K562 (cell line): ENCODE results near the gene PYGO2. TPM values are rescaled to one million over a fixed set of nuclear protein-coding genes. Genes with fewer than 3 reads are reported as not detected.
A peak's percentile ranks its signal among the peaks of the same experiment; 100 is the strongest.

Source experiments
- ASH1L ChIP-seq: fragments of 450-650 bp; IDR thresholded peaks from 2 replicates; pipeline ENCODE4 v1.6.1; 2018; ENCODE audit warnings: borderline replicate concordance, mild to moderate bottlenecking, low read depth; ENCODE audit not compliant: partially characterized antibody
- GTF2E2 ChIP-seq: fragments of 200-800 bp; sonication (Bioruptor generic); IDR thresholded peaks from 2 replicates; pipeline ENCODE4 v1.6.1; 2016; ENCODE audit warnings: missing genetic modification characterization, missing compliant biosample characterization
- HMGN3 ChIP-seq: IDR thresholded peaks from 2 replicates; pipeline ENCODE4 v1.6.1; 2011; ENCODE audit warnings: borderline replicate concordance, low read depth, mild to moderate bottlenecking, mixed read lengths, low read length; ENCODE audit not compliant: insufficient read length; ENCODE audit errors: extremely low read depth
- LEF1 ChIP-seq: fragments of 450-650 bp; IDR thresholded peaks from 2 replicates; pipeline ENCODE4 v1.6.1; 2016; ENCODE audit warnings: mild to moderate bottlenecking
- MTA3 ChIP-seq: fragments of 450-650 bp; formaldehyde crosslinking; IDR thresholded peaks from 2 replicates; pipeline ENCODE4 v1.6.1; 2017; ENCODE audit warnings: mild to moderate bottlenecking, borderline replicate concordance
- NCOR1 ChIP-seq: fragments of 450-650 bp; IDR thresholded peaks from 2 replicates; pipeline ENCODE4 v1.6.1; 2016; ENCODE audit warnings: mild to moderate bottlenecking, moderate library complexity
- NUFIP1 ChIP-seq: fragments of 450-650 bp; IDR thresholded peaks from 2 replicates; pipeline ENCODE4 v1.6.1; 2018; ENCODE audit not compliant: partially characterized antibody
- PATZ1 ChIP-seq: fragments of 250-450 bp; sonication (Bioruptor Pico); IDR thresholded peaks from 2 replicates; pipeline ENCODE4 v1.5.0; 2020; ENCODE audit warnings: mild to moderate bottlenecking, borderline replicate concordance
- PRMT5 ChIP-seq: sonication (generic); formaldehyde crosslinking; IDR thresholded peaks from 2 replicates; pipeline ENCODE4 v1.5.0; 2020; ENCODE audit warnings: missing genetic modification reagents
- RFX1 ChIP-seq: fragments of 450-650 bp; IDR thresholded peaks from 2 replicates; pipeline ENCODE4 v1.6.1; 2016; ENCODE audit warnings: mild to moderate bottlenecking, moderate library complexity
- SAFB ChIP-seq: fragments of 200-400 bp; formaldehyde crosslinking; IDR thresholded peaks from 2 replicates; pipeline ENCODE4 v1.6.1; 2017; ENCODE audit warnings: low read depth, low read length, borderline replicate concordance
- SRSF1 ChIP-seq: fragments of 200-400 bp; formaldehyde crosslinking; IDR thresholded peaks from 2 replicates; pipeline ENCODE4 v1.6.1; 2017; ENCODE audit warnings: mild to moderate bottlenecking, low read depth, low read length, moderate library complexity
- ZFP1 ChIP-seq: fragments of 450-650 bp; formaldehyde crosslinking; IDR thresholded peaks from 2 replicates; pipeline ENCODE4 v1.4.0; 2020; ENCODE audit warnings: mild to moderate bottlenecking, mixed read lengths
- polyA plus RNA-seq, 8 experiments: library from polyadenylated mRNA; depleted of rRNA in 4 of 8; stranded (reverse) in 5 of 8; unstranded in 3 of 8; fragments of >200 nt; fragmentation: Nextera tagmentation in 2 of 8; fragmentation: Illumina TruSeq in 1 of 8; extraction: Ambion mirVana in 2 of 8; extraction: Trizol in 1 of 8; gene quantifications; 2 replicates each; pipeline versions ENCODE4 v1.2.1 to v1.2.3, GENCODE V29; 2011 to 2014; ENCODE audit warnings: inconsistent platforms in 1 of 8, missing spikeins in 1 of 8
- total RNA-seq, 7 experiments: library from RNA; depleted of rRNA in 6 of 7; stranded (reverse); fragments of >200 nt in 6 of 7; fragmentation: Illumina TruSeq in 2 of 7; extraction: Trizol in 2 of 7; gene quantifications; 2 replicates each; pipeline versions ENCODE4 v1.2.1 to v1.2.3, GENCODE V29; 2011 to 2021; ENCODE audit warnings: low replicate concordance in 1 of 7
- TF ChIP-seq, protein P1 (sequence below): fragments of 450-650 bp; IDR thresholded peaks from 2 replicates; pipeline ENCODE4 v1.6.1; 2016; ENCODE audit warnings: mild to moderate bottlenecking, moderate library complexity

Gene PYGO2
- total and polyA plus RNA-seq, 9 of the 15 experiments (the other 6 are each of a cell fraction or from before 2014, with no cell fraction given), result 8.3 to 36.2 (median 18.2) TPM

- TF ChIP-seq HMGN3, result peak; percentile 58
- TF ChIP-seq LEF1, result no peak
- no peak for TF ChIP-seq PATZ1 (CRISPR knock-in tag)
- TF ChIP-seq, protein P1, sequence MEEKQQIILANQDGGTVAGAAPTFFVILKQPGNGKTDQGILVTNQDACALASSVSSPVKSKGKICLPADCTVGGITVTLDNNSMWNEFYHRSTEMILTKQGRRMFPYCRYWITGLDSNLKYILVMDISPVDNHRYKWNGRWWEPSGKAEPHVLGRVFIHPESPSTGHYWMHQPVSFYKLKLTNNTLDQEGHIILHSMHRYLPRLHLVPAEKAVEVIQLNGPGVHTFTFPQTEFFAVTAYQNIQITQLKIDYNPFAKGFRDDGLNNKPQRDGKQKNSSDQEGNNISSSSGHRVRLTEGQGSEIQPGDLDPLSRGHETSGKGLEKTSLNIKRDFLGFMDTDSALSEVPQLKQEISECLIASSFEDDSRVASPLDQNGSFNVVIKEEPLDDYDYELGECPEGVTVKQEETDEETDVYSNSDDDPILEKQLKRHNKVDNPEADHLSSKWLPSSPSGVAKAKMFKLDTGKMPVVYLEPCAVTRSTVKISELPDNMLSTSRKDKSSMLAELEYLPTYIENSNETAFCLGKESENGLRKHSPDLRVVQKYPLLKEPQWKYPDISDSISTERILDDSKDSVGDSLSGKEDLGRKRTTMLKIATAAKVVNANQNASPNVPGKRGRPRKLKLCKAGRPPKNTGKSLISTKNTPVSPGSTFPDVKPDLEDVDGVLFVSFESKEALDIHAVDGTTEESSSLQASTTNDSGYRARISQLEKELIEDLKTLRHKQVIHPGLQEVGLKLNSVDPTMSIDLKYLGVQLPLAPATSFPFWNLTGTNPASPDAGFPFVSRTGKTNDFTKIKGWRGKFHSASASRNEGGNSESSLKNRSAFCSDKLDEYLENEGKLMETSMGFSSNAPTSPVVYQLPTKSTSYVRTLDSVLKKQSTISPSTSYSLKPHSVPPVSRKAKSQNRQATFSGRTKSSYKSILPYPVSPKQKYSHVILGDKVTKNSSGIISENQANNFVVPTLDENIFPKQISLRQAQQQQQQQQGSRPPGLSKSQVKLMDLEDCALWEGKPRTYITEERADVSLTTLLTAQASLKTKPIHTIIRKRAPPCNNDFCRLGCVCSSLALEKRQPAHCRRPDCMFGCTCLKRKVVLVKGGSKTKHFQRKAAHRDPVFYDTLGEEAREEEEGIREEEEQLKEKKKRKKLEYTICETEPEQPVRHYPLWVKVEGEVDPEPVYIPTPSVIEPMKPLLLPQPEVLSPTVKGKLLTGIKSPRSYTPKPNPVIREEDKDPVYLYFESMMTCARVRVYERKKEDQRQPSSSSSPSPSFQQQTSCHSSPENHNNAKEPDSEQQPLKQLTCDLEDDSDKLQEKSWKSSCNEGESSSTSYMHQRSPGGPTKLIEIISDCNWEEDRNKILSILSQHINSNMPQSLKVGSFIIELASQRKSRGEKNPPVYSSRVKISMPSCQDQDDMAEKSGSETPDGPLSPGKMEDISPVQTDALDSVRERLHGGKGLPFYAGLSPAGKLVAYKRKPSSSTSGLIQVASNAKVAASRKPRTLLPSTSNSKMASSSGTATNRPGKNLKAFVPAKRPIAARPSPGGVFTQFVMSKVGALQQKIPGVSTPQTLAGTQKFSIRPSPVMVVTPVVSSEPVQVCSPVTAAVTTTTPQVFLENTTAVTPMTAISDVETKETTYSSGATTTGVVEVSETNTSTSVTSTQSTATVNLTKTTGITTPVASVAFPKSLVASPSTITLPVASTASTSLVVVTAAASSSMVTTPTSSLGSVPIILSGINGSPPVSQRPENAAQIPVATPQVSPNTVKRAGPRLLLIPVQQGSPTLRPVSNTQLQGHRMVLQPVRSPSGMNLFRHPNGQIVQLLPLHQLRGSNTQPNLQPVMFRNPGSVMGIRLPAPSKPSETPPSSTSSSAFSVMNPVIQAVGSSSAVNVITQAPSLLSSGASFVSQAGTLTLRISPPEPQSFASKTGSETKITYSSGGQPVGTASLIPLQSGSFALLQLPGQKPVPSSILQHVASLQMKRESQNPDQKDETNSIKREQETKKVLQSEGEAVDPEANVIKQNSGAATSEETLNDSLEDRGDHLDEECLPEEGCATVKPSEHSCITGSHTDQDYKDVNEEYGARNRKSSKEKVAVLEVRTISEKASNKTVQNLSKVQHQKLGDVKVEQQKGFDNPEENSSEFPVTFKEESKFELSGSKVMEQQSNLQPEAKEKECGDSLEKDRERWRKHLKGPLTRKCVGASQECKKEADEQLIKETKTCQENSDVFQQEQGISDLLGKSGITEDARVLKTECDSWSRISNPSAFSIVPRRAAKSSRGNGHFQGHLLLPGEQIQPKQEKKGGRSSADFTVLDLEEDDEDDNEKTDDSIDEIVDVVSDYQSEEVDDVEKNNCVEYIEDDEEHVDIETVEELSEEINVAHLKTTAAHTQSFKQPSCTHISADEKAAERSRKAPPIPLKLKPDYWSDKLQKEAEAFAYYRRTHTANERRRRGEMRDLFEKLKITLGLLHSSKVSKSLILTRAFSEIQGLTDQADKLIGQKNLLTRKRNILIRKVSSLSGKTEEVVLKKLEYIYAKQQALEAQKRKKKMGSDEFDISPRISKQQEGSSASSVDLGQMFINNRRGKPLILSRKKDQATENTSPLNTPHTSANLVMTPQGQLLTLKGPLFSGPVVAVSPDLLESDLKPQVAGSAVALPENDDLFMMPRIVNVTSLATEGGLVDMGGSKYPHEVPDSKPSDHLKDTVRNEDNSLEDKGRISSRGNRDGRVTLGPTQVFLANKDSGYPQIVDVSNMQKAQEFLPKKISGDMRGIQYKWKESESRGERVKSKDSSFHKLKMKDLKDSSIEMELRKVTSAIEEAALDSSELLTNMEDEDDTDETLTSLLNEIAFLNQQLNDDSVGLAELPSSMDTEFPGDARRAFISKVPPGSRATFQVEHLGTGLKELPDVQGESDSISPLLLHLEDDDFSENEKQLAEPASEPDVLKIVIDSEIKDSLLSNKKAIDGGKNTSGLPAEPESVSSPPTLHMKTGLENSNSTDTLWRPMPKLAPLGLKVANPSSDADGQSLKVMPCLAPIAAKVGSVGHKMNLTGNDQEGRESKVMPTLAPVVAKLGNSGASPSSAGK, result no peak
- no peak for TF ChIP-seq NUFIP1
- TF ChIP-seq PRMT5 (CRISPR knock-in tag), result no peak
- no peak for TF ChIP-seq ASH1L
- peak; percentile 76; the same call in 1 of the 2 replicates for TF ChIP-seq GTF2E2
- TF ChIP-seq RFX1, result no peak
- TF ChIP-seq MTA3, result peak; percentile 92; the same call in 1 of the 2 replicates
- TF ChIP-seq ZFP1 (CRISPR knock-in tag), result peak; percentile 6; the same call in 1 of the 2 replicates
- TF ChIP-seq SAFB, result no peak
- TF ChIP-seq NCOR1, result peak; percentile 54; the same call in 1 of the 2 replicates
- no peak for TF ChIP-seq SRSF1
Observed at GRCh38 chr1:154961207-154962155, at the start of gene PYGO2 (continued).
